Kidney glomerular epithelial cell (primary cell): ENCODE data around the gene SLC6A3.
"Not testable (repeated sequence)": the region's sequence is repeated elsewhere in the genome, so short reads cannot be mapped to it uniquely, and the experiment has no call there.

Source experiments
- DNase-seq: peaks from one replicate; lab custom pipeline; 2025; lab: John Stamatoyannopoulos, UW

SLC6A3 gene

DNA sequence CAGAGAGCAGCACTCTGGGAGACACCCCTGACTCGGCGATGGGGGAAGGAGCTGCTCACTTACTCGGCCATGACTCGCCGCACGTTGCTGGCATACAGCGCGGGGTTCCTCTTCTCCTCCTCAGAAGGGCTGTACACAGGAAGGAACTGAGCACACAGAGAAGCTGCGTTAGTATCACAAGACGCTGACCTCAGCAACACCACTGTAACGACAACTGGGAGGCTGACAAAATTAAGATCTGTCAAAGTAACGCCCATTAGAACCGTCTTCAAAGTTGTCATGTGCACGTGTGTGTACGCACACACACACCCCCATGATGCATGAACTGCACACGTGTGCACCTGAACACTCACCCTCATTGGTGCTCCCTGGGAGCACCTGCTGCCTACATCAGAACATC is 32.1 kb upstream of the SLC6A3 start:
- no peak for DNase-seq

DNA sequence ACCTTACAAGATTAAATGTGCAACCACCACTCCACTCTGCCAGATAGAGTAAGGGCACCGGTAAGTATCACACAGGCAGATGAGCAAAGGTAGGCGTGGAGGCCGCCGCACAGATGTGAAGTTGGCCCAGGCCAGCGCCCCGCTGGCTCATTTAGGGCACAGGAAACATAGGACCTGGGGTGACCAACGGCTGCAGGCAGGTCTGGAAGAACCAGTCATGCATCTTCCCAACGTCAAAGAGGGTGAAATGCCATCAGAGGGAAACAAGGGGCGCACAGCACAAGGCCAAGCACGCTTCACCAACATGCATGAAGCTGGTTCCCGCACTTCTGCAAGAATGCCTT is 31.7 kb upstream of the SLC6A3 start:
- DNase-seq, result no peak

DNA sequence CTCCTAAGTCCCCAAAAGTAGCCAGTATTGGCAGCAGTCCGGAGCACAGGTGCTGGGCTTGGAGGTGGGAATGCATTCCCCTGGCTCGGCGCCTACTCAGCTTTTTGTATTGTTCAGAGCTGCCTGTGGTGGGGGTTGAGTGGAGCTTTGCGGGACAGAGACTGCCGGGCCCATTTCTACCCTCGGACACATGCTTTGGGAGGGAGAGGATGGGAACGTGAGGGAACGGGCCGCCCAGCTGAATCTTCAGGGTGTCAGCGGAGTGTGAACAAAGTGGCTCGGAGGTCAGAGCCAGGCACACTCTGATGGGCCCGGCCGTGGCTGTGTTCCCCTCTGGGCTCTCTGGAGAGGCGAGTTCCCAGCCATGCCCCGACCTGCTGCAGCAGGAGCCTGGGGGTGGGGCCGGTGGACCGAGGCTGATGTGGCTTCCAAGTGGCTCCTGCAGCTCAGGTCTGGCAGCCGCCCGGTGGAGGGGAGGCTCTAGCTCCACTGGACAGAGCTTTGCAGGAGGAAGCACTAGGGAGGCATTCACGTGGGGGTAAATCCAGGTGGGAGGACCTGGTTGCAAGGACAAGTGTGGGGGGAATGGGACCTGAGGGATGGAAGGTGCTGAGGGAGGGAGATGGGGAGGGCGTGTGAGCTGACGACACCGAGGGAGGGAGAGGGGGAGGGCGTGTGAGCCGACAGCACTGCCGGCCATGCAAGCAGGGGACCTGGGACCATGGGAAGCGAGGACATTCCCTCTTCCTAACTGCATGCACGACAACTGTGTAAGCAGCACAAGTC is 31.1 kb upstream of the SLC6A3 start:
- no peak for DNase-seq

DNA sequence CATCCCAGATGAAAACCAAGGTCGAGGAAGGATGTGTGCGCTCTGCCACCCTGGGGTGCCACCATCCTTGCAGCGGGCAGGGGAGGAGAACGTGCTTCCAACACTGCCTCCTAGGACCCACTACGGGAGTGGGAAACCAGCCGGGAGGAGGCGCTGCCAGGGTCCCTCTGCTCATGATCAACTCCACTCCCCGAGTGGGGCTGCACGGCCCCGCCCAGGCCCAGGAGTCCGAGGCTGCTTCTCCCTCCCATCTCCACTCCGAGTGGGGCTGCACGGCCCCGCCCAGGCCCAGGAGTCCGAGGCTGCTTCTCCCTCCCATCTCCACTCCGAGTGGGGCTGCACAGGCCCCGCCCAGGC is 30.3 kb upstream of the SLC6A3 start:
- DNase-seq, result not testable (repeated sequence)

DNA sequence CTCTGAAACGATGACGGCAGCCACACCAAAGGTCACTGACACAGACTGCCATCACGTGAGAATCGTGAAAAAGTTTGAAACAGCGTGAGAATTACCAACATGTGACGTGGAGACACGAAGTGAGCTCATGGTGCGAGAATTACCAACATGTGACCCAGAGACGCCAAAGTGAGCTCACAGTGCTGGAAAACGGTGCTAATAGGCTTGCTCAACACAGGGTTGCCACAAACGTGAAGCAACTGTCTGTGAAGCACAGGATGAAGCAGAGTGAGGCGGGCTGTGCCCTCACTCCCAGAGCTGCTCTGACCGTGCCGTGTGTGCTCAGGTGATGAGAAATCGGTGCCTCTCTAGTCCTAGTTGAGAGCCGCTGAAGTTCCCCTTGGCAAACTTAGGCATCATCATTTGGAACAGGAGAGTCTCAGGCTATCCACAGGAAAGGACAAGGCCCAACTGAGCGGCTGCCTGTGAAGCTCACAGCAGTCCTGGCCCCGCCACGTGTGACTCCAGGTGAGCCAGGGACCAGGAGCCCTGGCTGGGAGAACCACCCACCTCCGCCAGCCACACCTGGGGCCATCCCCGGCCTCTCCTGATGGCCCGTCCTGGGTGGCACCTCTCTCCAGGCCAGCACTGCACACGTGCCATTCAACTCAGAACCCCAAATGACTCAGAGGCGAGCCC is 29.8 kb upstream of the SLC6A3 start:
- no peak for DNase-seq

DNA sequence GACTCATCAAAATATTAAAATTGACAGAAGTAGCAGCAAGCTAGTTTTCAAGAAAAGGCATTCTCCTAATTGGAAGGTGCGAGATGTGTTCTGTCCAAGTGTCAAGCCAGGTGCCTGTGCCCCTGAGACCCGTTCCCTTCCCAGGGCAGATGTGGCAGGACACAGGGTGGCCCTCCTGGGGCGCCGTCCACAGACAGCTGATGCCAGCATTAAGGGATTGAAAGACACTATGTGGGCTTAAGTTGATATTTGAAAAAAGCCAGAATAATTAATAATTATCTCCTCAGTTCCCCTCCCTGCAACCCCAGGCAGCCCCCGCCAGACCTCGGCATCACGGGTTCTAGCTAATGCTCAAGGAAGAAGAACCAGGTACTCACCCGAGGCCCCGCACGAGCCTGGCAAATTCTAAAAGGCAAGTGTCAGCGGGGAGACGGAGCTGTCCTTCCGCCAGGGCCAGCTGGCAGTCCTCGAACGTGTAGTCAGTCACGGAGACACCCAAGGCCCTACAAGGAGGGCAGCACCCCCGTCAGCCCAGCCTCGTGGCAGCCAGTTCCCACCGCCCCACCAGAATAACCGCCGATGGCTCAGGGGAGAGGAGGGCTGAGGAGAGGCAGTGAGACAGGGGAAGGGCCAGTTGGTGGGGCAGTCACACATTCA is 29.1 kb upstream of the SLC6A3 start:
- DNase-seq, result no peak

DNA sequence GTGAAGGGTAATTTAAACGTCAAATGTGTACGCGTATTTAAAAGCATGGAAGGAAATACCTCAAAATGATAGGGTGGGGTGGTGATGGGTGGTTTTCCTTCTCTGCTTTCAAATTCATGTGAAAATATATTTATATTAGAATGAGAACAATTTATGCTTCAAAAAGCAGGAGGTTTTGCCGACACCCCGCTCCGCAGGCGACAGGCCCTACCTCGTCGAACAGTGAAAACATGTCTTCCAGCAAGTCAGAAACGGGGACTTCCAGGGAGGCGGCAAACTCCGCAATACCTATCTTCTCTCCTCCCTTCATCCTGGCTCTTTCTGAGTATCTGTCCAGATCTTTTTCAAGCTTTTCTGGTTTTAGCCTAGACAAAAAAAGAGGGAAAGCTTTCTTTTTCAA is 28.5 kb upstream of the SLC6A3 start:
- DNase-seq, result no peak

DNA sequence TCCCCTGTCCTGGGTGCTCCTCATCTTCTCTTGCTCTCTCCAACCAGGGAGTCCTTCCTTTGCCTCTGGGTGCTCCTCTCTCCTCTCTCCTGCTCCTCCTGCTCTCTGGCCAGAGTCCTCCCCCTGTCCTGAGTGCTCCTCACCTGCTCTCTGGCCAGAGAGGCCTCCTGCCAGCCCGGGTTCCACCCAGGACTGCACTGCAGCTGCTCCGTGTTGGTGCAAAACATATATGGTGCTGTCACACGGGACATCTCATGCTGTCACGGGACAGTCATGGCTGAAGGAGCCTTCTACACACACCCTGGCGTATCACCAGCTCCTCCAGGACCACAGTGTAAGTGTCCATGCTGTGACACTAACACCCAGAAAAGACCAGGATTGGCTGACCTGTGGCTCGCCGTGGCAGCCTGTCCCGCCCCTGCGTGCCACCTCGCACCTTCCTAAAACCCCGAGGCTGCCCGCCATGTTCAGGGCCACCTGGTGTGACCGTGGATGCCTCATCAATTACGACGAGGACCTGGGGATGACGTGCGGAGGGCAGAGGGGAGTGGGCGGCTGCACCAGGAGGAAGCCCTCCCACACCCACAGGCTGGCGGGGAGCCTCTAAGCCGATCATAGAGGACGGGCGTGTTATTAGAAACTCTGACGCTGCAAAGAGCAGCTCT is 27.9 kb upstream of the SLC6A3 start:
- DNase-seq, result no peak

DNA sequence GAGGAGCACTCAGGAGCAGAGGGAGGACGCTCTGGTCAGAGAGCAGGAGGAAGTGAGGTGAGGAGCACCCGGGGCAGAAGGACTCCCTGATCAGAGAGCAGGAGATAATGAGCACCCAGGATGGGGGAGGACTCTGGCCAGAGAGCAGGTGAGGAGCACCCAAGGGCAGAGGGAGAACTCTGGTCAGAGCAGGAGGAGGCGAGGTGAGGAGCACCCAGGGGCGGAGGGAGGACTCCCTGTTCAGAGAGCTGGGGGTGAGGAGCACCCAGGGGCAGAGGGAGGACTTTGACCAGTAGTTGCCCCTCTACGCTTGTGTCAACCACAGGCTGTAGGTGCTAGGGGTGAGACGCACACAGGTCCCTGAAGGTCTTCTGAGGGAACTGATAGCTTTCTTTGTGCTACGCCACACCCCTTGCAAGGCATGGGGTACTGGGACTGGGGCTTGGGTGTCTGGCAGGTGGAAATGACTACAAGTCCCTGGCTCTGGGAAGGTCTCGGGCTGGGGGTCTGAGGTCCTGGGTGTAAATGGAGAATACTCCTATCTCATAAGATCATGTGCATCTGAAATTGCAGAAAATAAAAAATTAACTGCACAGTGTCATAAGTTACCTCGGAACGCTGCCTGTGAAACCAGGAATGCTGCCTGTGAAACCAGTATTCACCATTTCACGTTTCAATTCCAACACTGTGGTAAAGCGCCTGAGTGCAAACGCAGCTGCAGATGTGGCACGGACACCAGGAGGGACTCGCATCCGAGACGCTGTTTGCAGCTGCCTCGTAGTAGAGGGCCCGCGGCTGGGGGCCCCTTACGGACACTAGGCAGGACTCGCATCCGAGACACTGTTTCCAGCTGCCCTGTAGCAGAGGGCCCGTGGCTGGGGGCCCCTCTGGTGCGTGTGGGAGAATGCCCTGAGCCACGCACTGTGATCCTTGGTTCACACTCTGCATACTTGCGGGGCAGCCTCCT is 27.0 kb upstream of the SLC6A3 start:
- no peak for DNase-seq

DNA sequence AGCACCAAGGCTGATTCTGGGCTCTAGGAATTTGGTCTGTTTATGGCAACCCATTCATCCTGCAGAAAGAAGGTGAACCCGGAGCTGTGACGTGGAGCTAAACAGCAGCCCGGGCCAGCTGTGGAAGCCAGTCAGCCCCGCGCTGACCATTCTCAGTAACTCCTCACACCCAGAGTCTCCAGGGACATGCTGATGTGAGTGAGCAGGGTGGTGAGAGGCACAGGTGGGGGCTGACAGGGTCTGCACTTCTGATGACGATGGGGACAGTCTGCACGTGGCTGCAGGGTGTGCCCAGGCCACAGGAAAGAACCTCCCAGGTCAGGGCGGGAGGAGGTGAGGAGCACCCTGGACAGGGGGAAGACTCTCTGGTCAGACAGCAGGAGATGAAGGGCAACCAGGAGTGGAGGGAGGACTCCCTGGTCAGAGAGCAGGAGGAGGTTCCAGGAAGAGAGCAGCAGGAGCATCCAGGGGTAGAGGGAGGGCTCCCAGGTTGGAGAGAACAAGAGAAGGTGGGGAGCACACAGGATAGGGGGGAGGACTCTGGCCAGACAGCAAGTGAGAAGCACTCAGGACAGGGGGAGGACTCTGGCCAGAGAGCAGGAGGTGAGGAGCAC is 26.1 kb upstream of the SLC6A3 start:
- no peak for DNase-seq

DNA sequence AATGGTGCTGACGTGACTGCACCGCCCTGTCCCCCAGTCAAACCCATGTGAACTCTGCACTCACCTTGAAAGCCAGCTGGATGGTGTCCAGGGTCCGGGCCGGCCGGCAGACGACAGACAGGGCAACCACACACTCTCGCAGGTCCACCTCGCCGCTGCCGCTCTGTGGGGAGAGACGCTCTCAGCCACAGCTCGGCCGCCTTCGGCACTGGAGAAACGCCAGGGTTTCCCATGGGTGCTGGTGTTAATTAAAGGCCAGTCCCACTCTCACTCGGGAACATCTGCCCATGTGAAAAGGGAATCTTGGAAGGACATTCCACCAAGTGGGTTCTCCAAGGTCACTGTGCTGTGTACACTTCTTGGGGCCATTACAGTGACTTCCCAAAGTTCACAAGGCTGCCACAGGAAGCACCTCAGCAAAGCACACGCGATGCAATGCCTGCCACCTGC is 25.5 kb upstream of the SLC6A3 start:
- DNase-seq, result no peak

DNA sequence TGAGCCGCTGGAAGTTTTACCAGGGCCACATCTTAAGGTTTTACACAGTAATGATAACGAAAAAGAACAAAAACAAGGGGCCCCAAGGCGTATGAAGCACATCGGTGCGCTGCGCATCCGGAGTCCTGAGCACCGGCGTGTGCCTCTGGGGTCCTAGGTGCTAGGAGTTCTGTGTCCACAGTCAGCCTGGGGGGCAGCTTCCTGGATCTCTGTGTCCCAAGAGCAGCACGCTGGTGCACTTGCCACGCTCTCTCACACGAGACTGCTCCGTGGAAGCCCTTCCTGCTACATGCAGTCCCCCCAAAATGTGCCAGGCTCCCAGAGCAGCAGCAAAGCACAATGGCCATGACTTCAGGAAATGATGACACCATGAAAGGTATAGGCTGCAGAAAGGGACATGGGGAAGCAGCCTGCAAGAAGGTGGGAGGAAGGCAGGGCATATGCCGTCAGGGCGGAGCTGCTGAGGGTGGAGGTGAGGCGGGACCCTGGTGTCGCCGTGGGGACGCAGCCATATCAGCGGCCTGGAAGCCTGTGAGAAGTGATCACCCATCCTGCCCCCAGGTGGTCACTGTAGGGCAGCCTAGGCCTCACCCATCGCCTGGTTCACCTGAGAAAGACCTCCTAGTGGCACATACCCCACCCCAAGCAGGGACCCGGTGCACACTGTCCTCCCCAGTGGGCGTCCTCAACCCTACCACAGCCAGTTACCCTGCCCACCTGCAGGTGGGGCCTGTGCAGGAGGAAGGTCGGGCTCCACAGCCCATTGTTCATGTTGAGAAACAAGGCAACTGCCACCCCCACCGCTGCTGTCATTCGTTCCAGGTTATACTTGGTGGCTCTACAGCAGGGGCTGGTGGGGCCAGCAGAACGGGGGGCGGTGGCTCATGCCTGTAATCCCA is 23.6 kb upstream of the SLC6A3 start:
- DNase-seq, result no peak

DNA sequence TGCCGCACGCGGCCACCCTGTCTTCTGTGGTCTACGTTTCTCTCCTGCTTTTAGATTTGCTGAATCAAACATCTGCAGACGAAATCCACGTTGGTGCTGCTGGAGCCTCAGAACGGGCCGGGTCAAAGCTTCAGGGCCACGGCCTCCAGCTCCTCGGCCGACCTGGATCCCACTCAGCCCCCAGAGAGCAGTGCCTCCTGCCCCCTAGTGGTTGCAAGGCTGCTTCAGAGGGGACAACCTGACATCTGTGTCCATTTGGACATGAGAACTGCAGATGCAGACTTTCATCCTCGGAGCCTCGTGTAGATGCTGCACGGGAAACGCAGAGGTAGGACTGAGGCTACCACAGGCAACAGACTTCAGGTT is 23.0 kb upstream of the SLC6A3 start:
- no peak for DNase-seq

DNA sequence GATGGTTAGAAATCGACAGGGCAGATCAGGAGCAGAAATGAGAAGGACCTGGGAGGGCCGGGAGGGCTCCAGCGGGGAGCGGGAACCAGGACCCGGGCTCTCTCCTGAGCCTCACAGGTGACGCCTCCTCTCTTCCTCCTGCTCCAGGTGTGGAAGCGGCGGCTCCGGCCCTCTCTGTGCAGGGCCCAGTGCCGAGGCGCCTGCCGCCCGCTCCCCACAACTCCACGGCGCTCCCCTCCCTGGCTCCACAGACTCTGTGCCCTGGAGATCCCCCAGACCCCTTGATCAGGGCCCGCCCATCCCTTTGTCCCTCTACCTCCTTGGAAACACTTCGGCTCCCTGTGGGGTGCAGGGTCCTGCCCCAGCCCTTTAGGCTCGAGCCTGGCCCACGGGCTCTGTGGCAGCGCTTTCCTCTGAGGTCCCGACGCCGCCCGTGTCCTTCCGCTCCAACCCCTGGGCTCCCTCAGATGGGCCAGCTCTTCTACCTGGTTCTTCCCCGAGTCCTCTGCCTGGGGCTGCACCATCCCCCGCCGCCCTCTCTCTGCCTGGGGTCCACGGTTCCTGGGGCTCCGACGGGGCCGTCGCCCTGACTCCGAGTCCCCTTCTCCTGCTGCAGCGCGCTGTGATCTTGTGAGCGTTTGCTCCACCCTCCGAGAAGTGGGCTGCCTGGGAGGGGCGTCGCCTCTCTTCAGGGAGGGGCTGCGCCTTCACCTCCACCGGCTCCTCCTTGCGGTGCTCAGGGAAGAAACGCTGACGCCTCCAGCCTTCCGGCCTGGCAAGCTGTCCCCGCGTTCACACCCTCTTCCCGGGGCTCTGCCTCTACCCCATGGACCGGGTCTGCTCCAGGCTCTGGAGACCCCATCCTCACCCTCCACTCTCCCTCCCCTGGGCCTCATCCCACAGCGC is 22.4 kb upstream of the SLC6A3 start:
- no peak for DNase-seq

DNA sequence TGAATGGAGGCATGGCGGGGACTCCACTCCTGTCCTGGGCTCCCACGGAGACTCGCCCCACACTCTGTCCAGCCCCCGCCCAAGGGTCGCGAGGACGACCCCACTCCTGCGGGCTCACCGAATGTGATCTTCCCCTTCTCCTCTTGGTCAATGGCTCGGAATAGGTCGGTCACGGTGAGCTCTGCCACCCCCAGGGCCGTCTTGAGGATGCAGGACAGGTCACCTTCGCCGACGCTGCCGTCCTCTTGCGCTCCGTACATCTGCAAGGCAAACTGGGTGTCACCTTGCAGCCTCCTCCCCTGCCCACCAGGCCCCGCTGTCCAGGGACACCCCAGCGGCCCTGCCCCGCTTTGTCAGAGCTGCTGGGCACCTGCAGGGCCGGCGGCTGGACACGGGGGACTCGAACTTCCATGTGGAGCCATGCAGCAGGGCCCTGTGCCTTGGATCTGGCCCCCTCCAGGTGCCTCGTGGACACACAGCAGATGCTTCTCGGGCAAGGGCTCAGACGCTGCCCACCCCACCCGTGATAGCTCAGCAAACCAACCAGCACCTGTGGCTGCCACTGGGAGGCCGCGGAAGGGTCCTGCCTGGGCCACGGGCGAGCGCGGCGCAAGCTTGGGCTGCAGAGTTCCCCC is 21.5 kb upstream of the SLC6A3 start:
- DNase-seq, result no peak

DNA sequence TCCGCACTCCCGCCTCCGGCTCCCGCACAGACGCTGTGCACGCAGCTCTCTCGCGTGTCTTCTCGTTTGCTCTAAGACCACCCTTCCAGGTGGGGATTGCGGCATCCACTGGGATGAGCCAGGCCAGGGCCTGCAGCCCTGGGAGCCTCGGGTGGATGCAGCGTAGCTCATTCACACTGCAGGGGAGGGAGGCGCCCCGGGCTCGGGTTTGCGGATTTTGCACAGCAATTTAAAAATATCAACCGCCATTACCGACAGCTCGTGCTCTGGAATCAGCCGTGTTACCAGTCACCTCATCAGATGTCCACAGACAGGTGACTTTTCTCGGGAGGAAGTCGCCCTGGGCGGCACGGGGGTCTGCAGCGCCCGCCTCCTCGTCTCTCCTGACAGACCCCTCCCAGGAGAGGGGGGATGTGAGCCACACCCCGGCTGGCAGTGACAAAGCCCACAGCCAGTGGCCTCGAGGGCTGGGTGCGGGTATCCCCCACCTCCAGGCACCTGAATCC is 20.8 kb upstream of the SLC6A3 start:
- no peak for DNase-seq

DNA sequence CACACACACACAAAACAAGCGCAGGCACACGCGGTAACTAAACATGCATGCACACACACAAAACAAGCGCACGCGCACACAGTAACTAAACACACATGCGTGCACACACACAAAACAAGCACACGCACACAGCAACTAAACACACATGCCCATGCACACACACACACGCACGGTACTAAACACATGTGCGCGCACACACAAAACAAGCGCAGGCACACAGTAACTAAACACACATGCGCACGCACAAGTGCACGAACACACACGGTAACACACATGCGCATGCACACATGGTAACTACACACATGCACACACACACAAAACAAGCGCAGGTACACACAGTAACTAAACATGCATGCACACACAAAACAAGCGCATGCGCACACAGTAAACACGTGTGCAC is 19.9 kb upstream of the SLC6A3 start:
- no peak for DNase-seq

DNA sequence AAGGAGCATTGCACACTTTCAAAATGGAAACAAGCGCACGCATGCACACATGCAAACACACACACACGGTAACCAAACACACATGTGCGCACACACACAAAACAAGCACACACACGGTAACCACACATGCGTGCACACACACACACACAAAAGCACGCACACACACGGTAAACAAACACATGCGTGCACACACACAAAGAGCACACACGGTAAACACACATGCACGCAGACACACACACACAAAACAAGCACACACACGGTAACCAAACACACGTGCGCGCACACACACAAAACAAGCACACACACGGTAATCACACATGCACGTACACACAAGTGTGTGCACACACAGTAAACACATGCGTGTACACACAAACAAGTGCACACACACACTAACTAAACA is 19.3 kb upstream of the SLC6A3 start:
- no peak for DNase-seq

DNA sequence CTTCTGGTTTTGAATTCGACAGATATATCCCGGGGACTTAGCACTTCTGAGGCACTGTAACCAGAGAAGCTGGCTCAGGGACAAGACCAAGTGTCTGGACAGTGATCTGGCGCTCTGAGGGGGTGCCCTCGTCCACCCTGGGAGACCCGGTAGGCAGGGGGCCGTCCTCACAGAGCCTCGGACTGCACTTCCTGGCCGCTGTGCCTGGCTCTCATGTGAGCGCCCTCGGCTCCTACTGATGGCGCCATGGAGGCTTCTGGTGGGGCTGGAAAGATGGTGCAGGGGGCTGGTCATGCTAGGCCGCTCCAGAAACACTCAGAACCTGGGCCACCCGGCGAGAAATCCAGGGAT is 18.8 kb upstream of the SLC6A3 start:
- no peak for DNase-seq
